H9 (cell line): ENCODE measurements around the gene EPC2. TPM values are rescaled to one million over a fixed set of nuclear protein-coding genes. Genes with fewer than 3 reads are reported as not detected.

Source experiments
- DNase-seq: peaks from one replicate; pipeline ENCODE4 v3.0.0-alpha.2; 2017
- H2AFZ ChIP-seq: one replicate; pipeline ENCODE4 v1.6.1; 2013; ENCODE audit warnings: mild to moderate bottlenecking, low read length, control low read depth, moderate library complexity
- H2AK5ac ChIP-seq: 2 replicates; pipeline ENCODE4 v1.6.1; 2013; ENCODE audit warnings: low read length, control low read depth, mixed read lengths; ENCODE audit not compliant: insufficient read length
- H2BK120ac ChIP-seq: one replicate; pipeline ENCODE4 v1.6.1; 2013; ENCODE audit warnings: low read depth, mild to moderate bottlenecking, low read length, control low read depth, inconsistent platforms; ENCODE audit not compliant: poor library complexity, severe bottlenecking
- H2BK12ac ChIP-seq: 2 replicates; pipeline ENCODE4 v1.6.1; 2013; ENCODE audit warnings: low read length, control low read depth, mixed read lengths, low read depth; ENCODE audit not compliant: insufficient read length
- H2BK15ac ChIP-seq: 2 replicates; pipeline ENCODE4 v1.6.1; 2013; ENCODE audit warnings: low read depth, low read length, control low read depth
- H2BK20ac ChIP-seq: one replicate; pipeline ENCODE4 v1.6.1; 2013; ENCODE audit warnings: low read depth, mild to moderate bottlenecking, low read length, control low read depth, inconsistent platforms; ENCODE audit not compliant: poor library complexity, severe bottlenecking
- H2BK5ac ChIP-seq: 2 replicates; pipeline ENCODE4 v1.6.1; 2013; ENCODE audit warnings: low read length, control low read depth, mixed read lengths; ENCODE audit not compliant: insufficient read length
- H3K14ac ChIP-seq: 2 replicates; pipeline ENCODE4 v1.6.1; 2013; ENCODE audit warnings: low read length, control low read depth; ENCODE audit not compliant: insufficient read depth
- H3K18ac ChIP-seq: 2 replicates; pipeline ENCODE4 v1.6.1; 2013; ENCODE audit warnings: low read depth, mild to moderate bottlenecking, mixed read lengths, low read length, control low read depth; ENCODE audit not compliant: insufficient read length
- H3K23ac ChIP-seq: 2 replicates; pipeline ENCODE4 v1.6.1; 2013; ENCODE audit warnings: low read length, control low read depth, mixed read lengths, low read depth; ENCODE audit not compliant: insufficient read length
- H3K23me2 ChIP-seq: 2 replicates; pipeline ENCODE4 v1.6.1; 2013; ENCODE audit warnings: low read depth, mild to moderate bottlenecking, mixed read lengths, low read length, control low read depth; ENCODE audit not compliant: insufficient read length, poor library complexity, severe bottlenecking
- H3K27ac ChIP-seq: 2 replicates; pipeline ENCODE4 v1.5.1; 2013; ENCODE audit warnings: low read length, control low read depth, mixed read lengths, low read depth; ENCODE audit not compliant: insufficient read length
- H3K27me3 ChIP-seq: 2 replicates; pipeline ENCODE4 v1.6.1; 2013; ENCODE audit warnings: low read length, control low read depth, inconsistent platforms; ENCODE audit not compliant: insufficient read depth
- H3K4ac ChIP-seq: 2 replicates; pipeline ENCODE4 v1.6.1; 2013; ENCODE audit warnings: low read depth, mild to moderate bottlenecking, control low read depth, inconsistent platforms, low read length, moderate library complexity
- H3K4me1 ChIP-seq: 2 replicates; pipeline ENCODE4 v1.6.1; 2013; ENCODE audit warnings: low read length, control low read depth, inconsistent platforms; ENCODE audit not compliant: insufficient read depth
- H3K4me2 ChIP-seq: 2 replicates; pipeline ENCODE4 v1.6.1; 2013; ENCODE audit warnings: low read length, control low read depth, mixed read lengths; ENCODE audit not compliant: insufficient read length, insufficient read depth
- H3K56ac ChIP-seq: 2 replicates; pipeline ENCODE4 v1.6.1; 2013; ENCODE audit warnings: low read depth, mild to moderate bottlenecking, mixed read lengths, low read length, control low read depth; ENCODE audit not compliant: insufficient read length
- H3K79me1 ChIP-seq: 2 replicates; pipeline ENCODE4 v1.6.1; 2013; ENCODE audit warnings: low read depth, mild to moderate bottlenecking, moderate library complexity, low read length, control low read depth, inconsistent platforms; ENCODE audit not compliant: insufficient read depth, poor library complexity, severe bottlenecking
- H3K79me2 ChIP-seq: 2 replicates; pipeline ENCODE4 v1.6.1; 2013; ENCODE audit warnings: low read length, control low read depth, inconsistent platforms; ENCODE audit not compliant: insufficient read depth
- H3K9ac ChIP-seq: 2 replicates; pipeline ENCODE4 v1.6.1; 2013; ENCODE audit warnings: low read length, control low read depth, mixed read lengths; ENCODE audit not compliant: insufficient read length; ENCODE audit errors: extremely low read depth
- H3K9me3 ChIP-seq: one replicate; pipeline ENCODE4 v1.6.1; 2013; ENCODE audit warnings: low read depth, low read length, inconsistent platforms; ENCODE audit not compliant: control insufficient read depth
- H3T11ph ChIP-seq: one replicate; pipeline ENCODE4 v1.6.1; 2013; ENCODE audit warnings: mild to moderate bottlenecking, low read length, control low read depth, inconsistent platforms
- H4K20me1 ChIP-seq: one replicate; pipeline ENCODE4 v1.6.1; 2013; ENCODE audit not compliant: control insufficient read depth, insufficient read length, insufficient read depth
- H4K5ac ChIP-seq: 2 replicates; pipeline ENCODE4 v1.6.1; 2013; ENCODE audit warnings: low read depth, mild to moderate bottlenecking, mixed read lengths, low read length, control low read depth; ENCODE audit not compliant: insufficient read length
- H4K8ac ChIP-seq: replicated peaks from 2 replicates; pipeline ENCODE4 v1.6.1; 2013; ENCODE audit warnings: low read length, control low read depth, mixed read lengths, low read depth; ENCODE audit not compliant: insufficient read length
- H4K91ac ChIP-seq: 2 replicates; pipeline ENCODE4 v1.6.1; 2013; ENCODE audit warnings: low read depth, mild to moderate bottlenecking, moderate library complexity, mixed read lengths, low read length, control low read depth; ENCODE audit not compliant: insufficient read length
- H3K27ac Mint-ChIP-seq, 3 experiments: 2 replicates in 2 of 3; 3 replicates in 1 of 3; pipeline ENCODE4 v1.8.0; 2020 to 2021; ENCODE audit warnings: mixed read lengths in 3 of 3, mild to moderate bottlenecking in 1 of 3, moderate library complexity in 1 of 3
- H3K27me3 Mint-ChIP-seq: 2 replicates; pipeline ENCODE4 v1.8.0; 2021; ENCODE audit warnings: low read depth, mild to moderate bottlenecking, moderate library complexity, mixed read lengths
- H3K36me3 Mint-ChIP-seq, 3 experiments: 2 replicates in 2 of 3; 3 replicates in 1 of 3; pipeline ENCODE4 v1.8.0; 2020 to 2021; ENCODE audit warnings: low read depth in 3 of 3, mixed read lengths in 3 of 3; ENCODE audit not compliant: insufficient read depth in 1 of 3
- H3K4me1 Mint-ChIP-seq, 2 experiments: 2 replicates each; pipeline ENCODE4 v1.8.0; 2020; ENCODE audit warnings: mixed read lengths in 2 of 2
- H3K4me3 Mint-ChIP-seq, 2 experiments: 2 replicates in 1 of 2; 3 replicates in 1 of 2; pipeline ENCODE4 v1.8.0; 2020 to 2021; ENCODE audit warnings: mild to moderate bottlenecking in 2 of 2, mixed read lengths in 2 of 2, moderate library complexity in 1 of 2
- H3K9me3 Mint-ChIP-seq, 2 experiments: 2 replicates in 1 of 2; 3 replicates in 1 of 2; pipeline ENCODE4 v1.8.0; 2020; ENCODE audit warnings: mild to moderate bottlenecking in 2 of 2, mixed read lengths in 2 of 2, moderate library complexity in 1 of 2
- WGBS: extraction: QIAGEN DNeasy Blood & Tissue Kit; methylation state at CpG from one replicate; pipeline ENCODE4 v1.1.7; 2013; ENCODE audit warnings: missing lambda C conversion rate, low lambda C conversion rate, mixed read lengths; ENCODE audit not compliant: insufficient read length; ENCODE audit errors: extremely low coverage; 5-methylcytosine and 5-hydroxymethylcytosine counted together
- total RNA-seq: library from RNA; stranded (reverse); gene quantifications from 2 replicates; pipeline ENCODE4 v1.2.1, GENCODE V29; 2021
- TF ChIP-seq, protein P1 (sequence below): fragments of 200-600 bp; sonication (generic); conservative IDR thresholded peaks from 3 replicates; pipeline ENCODE4 v1.8.0; 2021; ENCODE audit warnings: antibody characterized with exemption, mild to moderate bottlenecking

EPC2 gene
- total RNA-seq, 1 experiment from 2014 or later: 31.3 TPM

DNA sequence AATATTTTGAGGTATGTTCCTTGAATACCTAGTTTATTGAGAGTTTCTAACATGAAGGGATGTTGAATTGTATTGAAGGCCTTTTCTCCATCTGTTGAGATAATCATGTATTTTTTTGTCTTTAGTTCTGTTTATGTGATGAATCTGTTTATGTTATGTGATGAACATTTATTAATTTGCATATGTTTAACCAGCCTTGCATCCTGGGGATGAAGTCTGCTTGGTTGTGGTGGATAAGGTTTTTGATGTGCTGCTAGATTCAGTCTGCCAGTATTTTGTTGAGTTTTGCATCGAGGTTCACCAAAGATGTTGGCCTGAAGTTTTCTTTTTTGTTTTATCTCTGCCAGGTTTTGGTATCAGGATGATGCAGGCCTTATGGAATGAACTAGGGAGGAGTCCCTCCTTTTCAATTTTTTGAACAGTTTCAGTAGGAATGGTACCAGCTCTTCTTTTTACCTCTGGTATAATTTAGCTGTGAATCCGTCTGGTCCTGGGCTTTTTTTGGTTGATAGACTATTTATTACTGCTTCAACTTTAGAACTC, 71.9 kb downstream of the EPC2 start:
- TF ChIP-seq, protein P1, sequence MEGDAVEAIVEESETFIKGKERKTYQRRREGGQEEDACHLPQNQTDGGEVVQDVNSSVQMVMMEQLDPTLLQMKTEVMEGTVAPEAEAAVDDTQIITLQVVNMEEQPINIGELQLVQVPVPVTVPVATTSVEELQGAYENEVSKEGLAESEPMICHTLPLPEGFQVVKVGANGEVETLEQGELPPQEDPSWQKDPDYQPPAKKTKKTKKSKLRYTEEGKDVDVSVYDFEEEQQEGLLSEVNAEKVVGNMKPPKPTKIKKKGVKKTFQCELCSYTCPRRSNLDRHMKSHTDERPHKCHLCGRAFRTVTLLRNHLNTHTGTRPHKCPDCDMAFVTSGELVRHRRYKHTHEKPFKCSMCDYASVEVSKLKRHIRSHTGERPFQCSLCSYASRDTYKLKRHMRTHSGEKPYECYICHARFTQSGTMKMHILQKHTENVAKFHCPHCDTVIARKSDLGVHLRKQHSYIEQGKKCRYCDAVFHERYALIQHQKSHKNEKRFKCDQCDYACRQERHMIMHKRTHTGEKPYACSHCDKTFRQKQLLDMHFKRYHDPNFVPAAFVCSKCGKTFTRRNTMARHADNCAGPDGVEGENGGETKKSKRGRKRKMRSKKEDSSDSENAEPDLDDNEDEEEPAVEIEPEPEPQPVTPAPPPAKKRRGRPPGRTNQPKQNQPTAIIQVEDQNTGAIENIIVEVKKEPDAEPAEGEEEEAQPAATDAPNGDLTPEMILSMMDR: no peak
- peaks cover 5% of the 10 kb centered on the region for H3K79me1 ChIP-seq
- no peak overlapping the region for H2BK5ac ChIP-seq
- H3K23ac ChIP-seq: no peak overlapping the region
- DNase-seq: no peak
- peaks cover 10% of the 10 kb centered on the region; the same call in 1 of the 2 replicates for H3K79me2 ChIP-seq
- no peak overlapping the region for H3K56ac ChIP-seq
- peaks cover 9 to 24% (median 21%) of the 10 kb centered on the region in 3 experiments for H3K36me3 Mint-ChIP-seq
- no peaks in the 10 kb centered on the region for H3K23me2 ChIP-seq
- H3T11ph ChIP-seq: no peak overlapping the region
- no peak overlapping the region for H3K4me3 Mint-ChIP-seq
- H3K9me3 Mint-ChIP-seq: peaks cover 6 to 15% of the 10 kb centered on the region in 2 experiments; a peak in 4 of 5 replicates
- no peak overlapping the region for H3K14ac ChIP-seq
- H4K5ac ChIP-seq: no peak overlapping the region
- no peak overlapping the region for H4K8ac ChIP-seq
- H3K9me3 ChIP-seq: no peaks in the 10 kb centered on the region
- H3K27ac Mint-ChIP-seq: no peak overlapping the region
- no peak overlapping the region for H3K18ac ChIP-seq
- no peak overlapping the region for H2AK5ac ChIP-seq
- no peak overlapping the region for H2BK120ac ChIP-seq
- H3K27me3 Mint-ChIP-seq: no peaks in the 10 kb centered on the region
- H2BK20ac ChIP-seq: no peak overlapping the region
- no peaks in the 10 kb centered on the region for H4K20me1 ChIP-seq
- no peak overlapping the region for H2BK12ac ChIP-seq
- peaks cover 19 to 34% of the 10 kb centered on the region in 2 experiments for H3K4me1 Mint-ChIP-seq
- no peak overlapping the region for H2AFZ ChIP-seq
- H3K9ac ChIP-seq: no peak overlapping the region
- no peaks in the 10 kb centered on the region for H3K4me1 ChIP-seq
- H3K27me3 ChIP-seq: no peaks in the 10 kb centered on the region
- H3K4me2 ChIP-seq: no peak overlapping the region
- no peak overlapping the region for H4K91ac ChIP-seq
- H3K27ac ChIP-seq: no peak overlapping the region
- no peak overlapping the region for H3K4ac ChIP-seq
- WGBS: no CpG with 5 or more reads among the region's 2 CpGs
- no peak overlapping the region for H2BK15ac ChIP-seq
